HCT116 (cell line): ENCODE measurements around the gene RBP4.

Source experiments
- EZH2 ChIP-seq: fragments of 200-600 bp; sonication (generic); IDR thresholded peaks from 2 replicates; pipeline ENCODE4 v1.6.1; 2017; ENCODE audit warnings: antibody characterized with exemption, mixed run types
- POLR2A ChIP-seq: IDR thresholded peaks from 2 replicates; pipeline ENCODE4 v1.7.0; 2011; ENCODE audit warnings: borderline replicate concordance; ENCODE audit not compliant: insufficient read depth, insufficient read length; ENCODE audit errors: extremely low read depth
- SRF ChIP-seq: IDR thresholded peaks from 2 replicates; pipeline ENCODE4 v1.6.1; 2012; ENCODE audit warnings: low read depth

GRCh38 chr10:93584445-93584844, 16.6 kb downstream of the RBP4 start:
- TF ChIP-seq POLR2A: no peak
- TF ChIP-seq EZH2: no peak
- TF ChIP-seq SRF: no peak
